ENCODE results near the gene SSTR3.

GRCh38 chr22:37228106-37229011 is 16.1 kb upstream of the SSTR3 start:
- no peak for TF ChIP-seq CTCF (conservative IDR thresholded peaks at IDR 0.05 in 1 of 2, IDR thresholded peaks at IDR 0.05 in 1 of 2; ENCODE audit: extremely low read depth in 1 of 2, insufficient read depth in 1 of 2, low read depth in 1 of 2, low read length in 2 of 2)
- no peak for TF ChIP-seq EZH2 (IDR thresholded peaks at IDR 0.05; ENCODE audit: borderline replicate concordance, low read length)
